DOHH2 (cell line): ENCODE measurements around the gene SPOCD1.

Experiments
- H3F3A ChIP-seq: fragments of 200-600 bp; sonication (generic), shearing (Covaris generic); 2 replicates; pipeline ENCODE4 v1.6.0; 2016; ENCODE audit warnings: antibody characterized with exemption, mild to moderate bottlenecking; ENCODE audit not compliant: control insufficient read depth, insufficient read depth
- H3K27ac ChIP-seq: fragments of 200-600 bp; sonication (generic); 2 replicates; pipeline ENCODE4 v1.5.1; 2014; ENCODE audit warnings: low read depth, mild to moderate bottlenecking, low read length, moderate library complexity
- H3K27me3 ChIP-seq: fragments of 200-600 bp; sonication (generic); 2 replicates; pipeline ENCODE4 v1.6.1; 2014; ENCODE audit warnings: mild to moderate bottlenecking, low read length, mixed read lengths; ENCODE audit not compliant: control insufficient read depth
- H3K36me3 ChIP-seq: fragments of 200-600 bp; sonication (generic); 2 replicates; pipeline ENCODE4 v1.6.1; 2014; ENCODE audit warnings: mild to moderate bottlenecking, low read length, moderate library complexity, mixed read lengths; ENCODE audit not compliant: control insufficient read depth
- H3K4me1 ChIP-seq: fragments of 200-600 bp; sonication (generic); 2 replicates; pipeline ENCODE4 v1.6.1; 2014; ENCODE audit warnings: mild to moderate bottlenecking, low read length, mixed read lengths; ENCODE audit not compliant: control insufficient read depth
- H3K4me2 ChIP-seq: fragments of 200-600 bp; sonication (generic); 2 replicates; pipeline ENCODE4 v1.6.0; 2014; ENCODE audit warnings: mild to moderate bottlenecking, low read length, moderate library complexity
- H3K4me3 ChIP-seq: fragments of 200-600 bp; sonication (generic); 2 replicates; pipeline ENCODE4 v1.5.1; 2014; ENCODE audit warnings: mild to moderate bottlenecking, low read length, mixed read lengths
- H3K79me2 ChIP-seq: fragments of 200-600 bp; sonication (generic); 2 replicates; pipeline ENCODE4 v1.6.1; 2014; ENCODE audit warnings: mild to moderate bottlenecking, low read length, mixed read lengths; ENCODE audit not compliant: control insufficient read depth
- H3K9me2 ChIP-seq: fragments of 200-600 bp; sonication (generic); replicated peaks from 2 replicates; pipeline ENCODE4 v1.6.1; 2014; ENCODE audit warnings: mild to moderate bottlenecking, low read length, mixed read lengths; ENCODE audit not compliant: control insufficient read depth
- H3K9me3 ChIP-seq: fragments of 200-600 bp; sonication (generic); 2 replicates; pipeline ENCODE4 v1.6.1; 2014; ENCODE audit warnings: antibody characterized with exemption, low read length, mixed read lengths; ENCODE audit not compliant: control insufficient read depth, insufficient read depth
- H4K20me1 ChIP-seq: fragments of 200-600 bp; sonication (generic); 2 replicates; pipeline ENCODE4 v1.6.0; 2014; ENCODE audit warnings: low read depth, mild to moderate bottlenecking, antibody characterized with exemption, low read length, moderate library complexity; ENCODE audit not compliant: control insufficient read depth, insufficient read depth
- CTCF ChIP-seq: fragments of 200-600 bp; sonication (generic); IDR thresholded peaks from one replicate; pipeline ENCODE4 v1.5.1; 2014; ENCODE audit warnings: antibody characterized with exemption, mild to moderate bottlenecking, low read depth, low read length; ENCODE audit not compliant: poor library complexity, severe bottlenecking
- EZH2phosphoT487 ChIP-seq: fragments of 200-600 bp; sonication (generic); IDR thresholded peaks from 2 replicates; pipeline ENCODE4 v1.6.1; 2017; ENCODE audit warnings: borderline replicate concordance, mild to moderate bottlenecking, antibody characterized with exemption, low read length, moderate library complexity, mixed read lengths

Gene SPOCD1

DNA sequence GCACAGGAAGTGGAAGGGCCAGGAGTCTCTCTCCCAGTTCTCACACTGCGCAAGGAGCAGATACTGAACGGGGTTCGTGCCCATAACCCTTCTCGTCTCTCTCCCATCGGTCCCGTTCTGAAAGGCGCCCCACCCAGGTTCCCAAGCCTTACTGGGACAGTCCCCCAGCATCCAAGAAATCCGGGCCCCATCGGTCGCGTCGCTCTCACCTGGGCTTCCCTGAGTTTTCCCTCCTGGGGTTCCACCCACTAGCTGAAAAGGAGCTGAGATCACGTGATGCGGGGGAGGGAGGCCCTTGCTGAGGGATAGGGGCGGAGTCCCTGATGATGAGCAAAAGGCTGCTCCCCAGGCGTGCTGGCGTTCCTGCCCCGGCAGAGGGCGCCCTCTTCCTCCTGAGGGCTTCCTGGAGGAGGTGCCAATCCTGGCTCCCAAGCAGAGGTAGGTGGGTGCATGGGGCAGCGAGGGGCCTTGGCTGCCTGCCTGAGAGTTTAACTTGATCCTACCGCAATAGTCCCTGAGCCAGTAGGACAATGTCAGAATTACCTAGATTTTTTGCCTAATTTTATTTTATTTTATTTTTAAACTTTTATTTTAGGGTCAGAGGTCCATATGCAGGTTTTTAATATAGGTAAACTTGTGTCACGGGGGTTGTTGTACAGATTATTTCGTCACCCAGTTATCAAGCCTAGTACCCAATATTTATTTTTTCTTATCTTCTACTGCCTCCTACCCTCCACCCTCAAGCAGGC, at the start of gene SPOCD1:
TSS of gene SPOCD1 (minus strand) at position 271 of the 749 bp plus-strand sequence. CDS start 689 bp downstream, outside the sequence.
- TF ChIP-seq EZH2phosphoT487 = no peak
- peak; percentile 95 for TF ChIP-seq CTCF
- no peaks in the 10 kb centered on the region for H3K9me3 ChIP-seq
- no peaks in the 10 kb centered on the region for H3K9me2 ChIP-seq
- peak within 1 kb of the TSS; percentile 45 for H3K4me2 ChIP-seq
- peak within 1 kb of the TSS; percentile 84 for H3K27ac ChIP-seq
- H3K4me3 ChIP-seq = peak within 1 kb of the TSS; percentile 39; the same call in 1 of the 2 replicates
- H3K36me3 ChIP-seq = no peaks in the 10 kb centered on the region
- peaks cover 10% of the 10 kb centered on the region for H3F3A ChIP-seq
- H4K20me1 ChIP-seq = no peaks in the 10 kb centered on the region
- H3K4me1 ChIP-seq = peaks cover 40% of the 10 kb centered on the region
- no peaks in the 10 kb centered on the region for H3K79me2 ChIP-seq
- no peaks in the 10 kb centered on the region for H3K27me3 ChIP-seq

DNA sequence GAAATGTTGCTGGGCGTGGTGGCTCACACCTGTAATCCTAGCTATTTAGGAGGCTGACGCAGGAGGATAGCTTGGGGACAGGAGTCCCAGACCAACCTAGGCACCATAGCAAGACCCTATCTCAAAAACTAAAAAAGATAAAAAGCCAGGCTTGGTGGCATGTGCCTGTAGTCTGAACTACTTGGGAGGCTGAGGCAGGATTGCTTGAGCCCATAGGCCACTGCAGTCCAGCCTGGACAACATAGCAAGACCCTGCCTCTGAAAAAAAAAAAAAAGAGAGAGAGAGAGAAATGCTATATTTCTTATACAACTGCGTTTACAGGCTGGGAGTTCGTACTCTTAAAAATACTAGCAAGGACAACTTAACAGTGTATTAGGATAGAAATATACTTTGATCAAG, 46.2 kb upstream of the SPOCD1 start:
- Histone ChIP-seq H3F3A (no peaks in the 10 kb centered on the region), H3K36me3 (no peaks in the 10 kb centered on the region), H3K4me2 (no peak overlapping the region), H3K4me1 (peaks cover 9% of the 10 kb centered on the region), H3K27ac (no peak overlapping the region), H3K9me2 (no peaks in the 10 kb centered on the region), H3K4me3 (no peak overlapping the region), H4K20me1 (no peaks in the 10 kb centered on the region), H3K9me3 (no peaks in the 10 kb centered on the region), H3K79me2 (no peaks in the 10 kb centered on the region), H3K27me3 (no peaks in the 10 kb centered on the region)
- TF ChIP-seq EZH2phosphoT487 = no peak
- no peak for TF ChIP-seq CTCF

DNA sequence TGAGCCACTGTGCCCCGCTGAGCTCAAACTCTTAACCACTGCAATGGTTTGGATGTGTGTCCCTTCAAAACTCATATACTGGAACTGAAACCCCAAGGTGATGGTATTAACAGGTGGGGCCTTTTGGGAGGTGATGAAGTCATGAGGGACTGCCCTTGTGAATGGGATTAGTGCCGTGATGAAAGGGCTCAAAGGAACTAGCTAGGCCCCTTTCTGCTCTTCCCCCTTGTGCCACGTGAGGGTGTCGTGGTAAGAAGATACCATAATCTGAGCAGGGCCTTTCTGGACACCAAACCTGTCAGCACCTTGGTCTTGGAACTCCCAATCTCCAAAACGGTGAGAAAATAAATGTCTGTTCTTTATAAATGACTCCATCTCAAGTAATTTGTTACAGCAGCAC, 45.5 kb upstream of the SPOCD1 start:
- no peaks in the 10 kb centered on the region for H3K36me3 ChIP-seq
- H3K4me1 ChIP-seq = peaks cover 3% of the 10 kb centered on the region
- no peaks in the 10 kb centered on the region for H3F3A ChIP-seq
- no peak overlapping the region for H3K4me3 ChIP-seq
- H3K4me2 ChIP-seq = no peak overlapping the region
- no peaks in the 10 kb centered on the region for H3K79me2 ChIP-seq
- no peaks in the 10 kb centered on the region for H3K9me3 ChIP-seq
- H3K9me2 ChIP-seq = no peaks in the 10 kb centered on the region
- H4K20me1 ChIP-seq = no peaks in the 10 kb centered on the region
- H3K27ac ChIP-seq = no peak overlapping the region
- TF ChIP-seq CTCF (peak; percentile 41), EZH2phosphoT487 (no peak)
- no peaks in the 10 kb centered on the region for H3K27me3 ChIP-seq
